Transverse colon (tissue), 4 donors: Measurements from ENCODE around the gene CDH11.

Experiments
- EP300 ChIP-seq: sonication (generic); formaldehyde crosslinking; IDR thresholded peaks from one replicate; pipeline ENCODE4 v1.6.1; 2017; ENCODE audit warnings: antibody characterized with exemption, low read depth
- POLR2A ChIP-seq: fragments of 450-650 bp; IDR thresholded peaks from one replicate; pipeline ENCODE4 v1.6.1; 2016; ENCODE audit warnings: antibody characterized with exemption, mild to moderate bottlenecking, moderate library complexity
- POLR2AphosphoS5 ChIP-seq, 3 donors: sonication (generic); formaldehyde crosslinking; IDR thresholded peaks; one replicate each; pipeline ENCODE4 v1.6.1; 2016; ENCODE audit warnings: antibody characterized with exemption in 3 of 3
- TF ChIP-seq, protein P1 (sequence below), 5 experiments: fragments of 200-600 bp in 3 of 5; fragments of 450-650 bp in 2 of 5; sonication (generic) in 3 of 5; IDR thresholded peaks; 1 replicate in 2 of 5; 2 replicates in 3 of 5; pipeline ENCODE4 v1.5.1; 2016 to 2017; ENCODE audit warnings: antibody characterized with exemption in 5 of 5, inconsistent platforms in 3 of 5, mild to moderate bottlenecking in 2 of 5, moderate library complexity in 1 of 5

DNA sequence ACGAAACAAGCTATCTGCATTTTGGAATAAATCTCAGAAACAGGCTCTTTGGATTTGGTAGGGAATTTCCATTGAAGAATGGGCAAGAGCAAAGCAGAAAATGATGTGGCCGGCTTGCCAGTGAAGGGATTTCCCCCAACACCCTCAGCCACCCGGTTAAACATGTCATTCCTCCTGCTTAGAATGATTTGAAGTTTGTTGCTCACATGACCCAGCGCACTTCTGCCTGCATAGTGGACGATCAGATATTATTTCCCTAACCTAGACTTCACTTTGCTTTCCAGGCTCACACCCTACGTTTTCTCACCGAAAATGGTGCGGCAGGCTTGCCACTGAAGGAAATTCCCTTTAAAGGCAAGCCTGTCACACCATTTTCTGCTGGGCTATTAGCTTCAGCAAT, 170.7 kb downstream of the CDH11 start:
- TF ChIP-seq, protein P1, sequence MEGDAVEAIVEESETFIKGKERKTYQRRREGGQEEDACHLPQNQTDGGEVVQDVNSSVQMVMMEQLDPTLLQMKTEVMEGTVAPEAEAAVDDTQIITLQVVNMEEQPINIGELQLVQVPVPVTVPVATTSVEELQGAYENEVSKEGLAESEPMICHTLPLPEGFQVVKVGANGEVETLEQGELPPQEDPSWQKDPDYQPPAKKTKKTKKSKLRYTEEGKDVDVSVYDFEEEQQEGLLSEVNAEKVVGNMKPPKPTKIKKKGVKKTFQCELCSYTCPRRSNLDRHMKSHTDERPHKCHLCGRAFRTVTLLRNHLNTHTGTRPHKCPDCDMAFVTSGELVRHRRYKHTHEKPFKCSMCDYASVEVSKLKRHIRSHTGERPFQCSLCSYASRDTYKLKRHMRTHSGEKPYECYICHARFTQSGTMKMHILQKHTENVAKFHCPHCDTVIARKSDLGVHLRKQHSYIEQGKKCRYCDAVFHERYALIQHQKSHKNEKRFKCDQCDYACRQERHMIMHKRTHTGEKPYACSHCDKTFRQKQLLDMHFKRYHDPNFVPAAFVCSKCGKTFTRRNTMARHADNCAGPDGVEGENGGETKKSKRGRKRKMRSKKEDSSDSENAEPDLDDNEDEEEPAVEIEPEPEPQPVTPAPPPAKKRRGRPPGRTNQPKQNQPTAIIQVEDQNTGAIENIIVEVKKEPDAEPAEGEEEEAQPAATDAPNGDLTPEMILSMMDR (IDR thresholded peaks at IDR 0.05) = no peak
- TF ChIP-seq POLR2AphosphoS5 (IDR thresholded peaks at IDR 0.05) (no peak), POLR2A (no peak), EP300 (no peak)
